Progenitor cell of endocrine pancreas (in vitro differentiated cells): Measurements from ENCODE around the gene DLEU7. TPM values are rescaled to one million over a fixed set of nuclear protein-coding genes. Genes with fewer than 3 reads are reported as not detected.

ENCODE experiments used
- DNase-seq: peaks from one replicate; pipeline ENCODE4 v3.0.0; 2021; ENCODE audit warnings: low spot score; ENCODE audit not compliant: unreplicated experiment
- H3K27ac Mint-ChIP-seq: 2 replicates; pipeline ENCODE4 v1.8.0; 2021; ENCODE audit warnings: mild to moderate bottlenecking, moderate library complexity, mixed read lengths
- H3K27me3 Mint-ChIP-seq: 2 replicates; pipeline ENCODE4 v1.8.0; 2021; ENCODE audit warnings: mixed read lengths
- H3K36me3 Mint-ChIP-seq: 2 replicates; pipeline ENCODE4 v1.8.0; 2022; ENCODE audit warnings: mixed read lengths; ENCODE audit not compliant: insufficient read depth
- H3K4me1 Mint-ChIP-seq: 2 replicates; pipeline ENCODE4 v1.8.0; 2021; ENCODE audit warnings: low read depth, mixed read lengths
- H3K4me3 Mint-ChIP-seq: 2 replicates; pipeline ENCODE4 v1.8.0; 2021; ENCODE audit warnings: low read depth, mild to moderate bottlenecking, moderate library complexity, mixed read lengths
- H3K9me3 Mint-ChIP-seq: 2 replicates; pipeline ENCODE4 v1.8.0; 2021; ENCODE audit warnings: low read depth, mixed read lengths
- total RNA-seq: library from RNA; stranded (reverse); gene quantifications from 2 replicates; pipeline ENCODE4 v1.2.1, GENCODE V29; 2021
- TF ChIP-seq, protein P1 (sequence below): fragments of 200-600 bp; sonication (generic); IDR thresholded peaks from one replicate; pipeline ENCODE4 v1.5.0; 2021; ENCODE audit warnings: antibody characterized with exemption, mild to moderate bottlenecking; ENCODE audit not compliant: unreplicated experiment

DLEU7 gene
- total RNA-seq, 1 donor from 2014 or later: 0.50 TPM

DNA sequence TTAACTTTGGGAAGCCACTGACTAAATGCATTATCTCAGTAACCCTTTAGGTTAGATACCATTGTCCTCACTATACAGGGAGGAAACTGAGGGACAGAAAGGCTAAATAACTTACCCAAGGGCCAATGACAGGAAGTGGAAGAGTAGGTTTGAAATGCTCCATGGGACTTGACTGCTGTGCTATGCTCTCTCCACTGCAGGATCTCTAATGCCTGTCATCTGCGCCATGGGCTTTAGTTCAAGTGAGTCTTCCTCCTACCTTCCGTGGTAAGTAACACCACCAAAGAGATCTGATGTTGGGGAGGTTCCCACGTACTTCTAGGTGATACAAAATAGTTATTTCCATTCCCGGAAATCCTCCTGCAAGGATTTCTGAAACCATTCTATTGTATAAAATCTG is 3.7 kb downstream of the DLEU7 start:
- Mint-ChIP-seq H3K27me3 (peaks cover 44% of the 10 kb centered on the region), H3K9me3 (no peaks in the 10 kb centered on the region), H3K4me1 (peaks cover 3% of the 10 kb centered on the region)

DNA sequence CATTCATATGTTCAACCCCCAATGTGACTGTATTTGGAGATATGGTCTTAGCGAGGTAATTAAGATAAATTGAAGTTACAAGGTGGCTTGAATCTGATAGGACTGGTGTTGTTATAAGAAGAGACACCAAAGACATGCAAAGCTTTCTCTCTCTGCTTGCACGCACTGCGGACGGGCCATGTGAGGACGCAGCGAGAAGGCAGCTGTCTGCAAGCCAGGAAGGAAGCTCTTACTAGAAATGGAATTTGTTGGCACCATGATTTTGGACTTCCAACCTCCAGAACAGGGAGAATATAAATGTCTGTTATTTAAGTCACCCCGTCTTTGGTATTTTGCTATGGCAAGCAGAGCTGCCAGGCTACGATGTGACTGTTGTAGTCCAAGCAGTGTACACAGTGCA is 4.8 kb downstream of the DLEU7 start:
- Mint-ChIP-seq H3K9me3 (peaks cover 5% of the 10 kb centered on the region), H3K27me3 (peaks cover 32% of the 10 kb centered on the region), H3K4me1 (peaks cover 3% of the 10 kb centered on the region), H3K36me3 (peaks cover 1% of the 10 kb centered on the region), H3K27ac (no peak overlapping the region), H3K4me3 (no peak overlapping the region)
- TF ChIP-seq, protein P1, sequence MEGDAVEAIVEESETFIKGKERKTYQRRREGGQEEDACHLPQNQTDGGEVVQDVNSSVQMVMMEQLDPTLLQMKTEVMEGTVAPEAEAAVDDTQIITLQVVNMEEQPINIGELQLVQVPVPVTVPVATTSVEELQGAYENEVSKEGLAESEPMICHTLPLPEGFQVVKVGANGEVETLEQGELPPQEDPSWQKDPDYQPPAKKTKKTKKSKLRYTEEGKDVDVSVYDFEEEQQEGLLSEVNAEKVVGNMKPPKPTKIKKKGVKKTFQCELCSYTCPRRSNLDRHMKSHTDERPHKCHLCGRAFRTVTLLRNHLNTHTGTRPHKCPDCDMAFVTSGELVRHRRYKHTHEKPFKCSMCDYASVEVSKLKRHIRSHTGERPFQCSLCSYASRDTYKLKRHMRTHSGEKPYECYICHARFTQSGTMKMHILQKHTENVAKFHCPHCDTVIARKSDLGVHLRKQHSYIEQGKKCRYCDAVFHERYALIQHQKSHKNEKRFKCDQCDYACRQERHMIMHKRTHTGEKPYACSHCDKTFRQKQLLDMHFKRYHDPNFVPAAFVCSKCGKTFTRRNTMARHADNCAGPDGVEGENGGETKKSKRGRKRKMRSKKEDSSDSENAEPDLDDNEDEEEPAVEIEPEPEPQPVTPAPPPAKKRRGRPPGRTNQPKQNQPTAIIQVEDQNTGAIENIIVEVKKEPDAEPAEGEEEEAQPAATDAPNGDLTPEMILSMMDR: no peak
- DNase-seq: no peak

More for the DNA sequence above, 3.7 kb downstream of the DLEU7 start:
- no peak overlapping the region for H3K4me3 Mint-ChIP-seq
- no peak overlapping the region for H3K27ac Mint-ChIP-seq
- H3K36me3 Mint-ChIP-seq: no peaks in the 10 kb centered on the region
- no peak for DNase-seq
- TF ChIP-seq, protein P1: no peak

DNA sequence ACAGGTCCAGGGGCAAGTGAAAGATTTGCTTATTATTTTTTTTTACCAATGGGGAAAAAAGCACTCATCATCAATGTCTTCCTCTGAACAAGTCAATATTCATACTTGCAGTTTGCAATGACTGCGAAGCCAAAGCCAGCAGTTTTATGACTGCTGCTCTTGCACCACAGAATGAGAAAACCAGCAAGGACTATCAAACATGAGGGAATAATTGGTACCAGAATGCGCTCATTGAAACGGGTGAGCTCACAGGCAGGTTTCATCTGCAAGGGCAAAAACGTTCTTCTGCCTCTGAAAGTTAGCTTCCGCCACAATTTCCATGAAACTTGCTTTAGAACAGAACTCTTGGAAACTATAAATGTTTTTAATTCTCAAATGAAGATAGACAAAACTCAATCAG is 5.5 kb downstream of the DLEU7 start:
- TF ChIP-seq, protein P1: no peak

DNA sequence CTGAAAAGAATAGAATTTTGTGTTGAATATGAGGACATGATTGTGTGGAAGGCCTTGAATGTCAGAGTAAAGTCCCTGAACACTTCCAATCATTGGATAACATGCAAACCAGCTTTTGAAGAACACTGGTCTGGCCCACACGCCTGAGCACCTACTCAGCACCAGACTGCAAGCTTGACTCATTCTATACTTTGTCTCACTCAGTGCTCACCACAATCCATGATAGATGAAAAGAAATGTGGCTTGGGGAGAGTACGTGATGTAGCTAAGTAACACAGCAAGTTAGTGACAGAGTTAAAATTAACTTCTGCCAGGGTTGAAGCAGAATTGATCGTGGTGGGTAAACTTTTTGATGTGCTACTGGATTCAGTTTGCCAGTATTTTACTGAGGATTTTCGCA is 12.0 kb downstream of the DLEU7 start:
- Mint-ChIP-seq H3K27me3 (no peaks in the 10 kb centered on the region), H3K4me1 (no peaks in the 10 kb centered on the region), H3K4me3 (no peak overlapping the region), H3K36me3 (peaks cover 10% of the 10 kb centered on the region), H3K27ac (no peak overlapping the region), H3K9me3 (peaks cover 5% of the 10 kb centered on the region)
- TF ChIP-seq, protein P1: no peak
- DNase-seq: no peak

More for the DNA sequence above, 5.5 kb downstream of the DLEU7 start:
- H3K9me3 Mint-ChIP-seq: peaks cover 5% of the 10 kb centered on the region
- DNase-seq: no peak
- peaks cover 32% of the 10 kb centered on the region for H3K27me3 Mint-ChIP-seq
- H3K36me3 Mint-ChIP-seq: peaks cover 5% of the 10 kb centered on the region
- H3K27ac Mint-ChIP-seq: no peak overlapping the region
- no peak overlapping the region for H3K4me3 Mint-ChIP-seq
- peaks cover 3% of the 10 kb centered on the region for H3K4me1 Mint-ChIP-seq

DNA sequence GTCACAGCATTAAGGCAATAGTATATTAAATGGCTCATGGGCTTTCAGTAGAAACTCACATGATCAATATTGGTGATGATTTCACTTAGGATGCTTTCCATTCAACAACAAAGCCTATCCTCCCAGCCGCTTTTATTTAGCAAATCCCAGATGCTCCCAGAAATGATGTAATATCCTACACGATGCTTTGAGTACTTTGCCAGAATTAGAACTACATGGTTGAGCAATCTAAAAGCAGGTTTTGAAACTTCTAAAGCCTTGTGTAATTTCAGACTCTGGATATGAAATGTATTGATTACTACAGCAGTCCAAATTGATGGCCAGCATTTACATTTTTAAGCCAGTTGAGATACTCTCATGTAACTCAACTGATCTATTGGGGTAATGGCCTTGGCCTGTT is 13.6 kb downstream of the DLEU7 start:
- H3K4me1 Mint-ChIP-seq: no peaks in the 10 kb centered on the region
- H3K4me3 Mint-ChIP-seq: no peak overlapping the region
- DNase-seq: no peak
- TF ChIP-seq, protein P1: no peak
- no peaks in the 10 kb centered on the region for H3K27me3 Mint-ChIP-seq
- H3K27ac Mint-ChIP-seq: no peak overlapping the region
- peaks cover 5% of the 10 kb centered on the region for H3K9me3 Mint-ChIP-seq
- H3K36me3 Mint-ChIP-seq: peaks cover 10% of the 10 kb centered on the region
